Spleen (tissue), 7 donors: ENCODE measurements around the gene G6PC1.
"Not testable (repeated sequence)": the region's sequence is repeated elsewhere in the genome, so short reads cannot be mapped to it uniquely, and the experiment has no call there.

Experiments used
- CTCF ChIP-seq, 11 experiments: fragments of 200-600 bp in 7 of 11; fragments of 450-650 bp in 4 of 11; sonication (generic) in 4 of 11; IDR thresholded peaks in 8 of 11; conservative IDR thresholded peaks in 3 of 11; 1 replicate in 7 of 11; 2 replicates in 4 of 11; pipeline versions ENCODE4 v1.4.0 to v1.8.0; 2016 to 2021; ENCODE audit warnings: antibody characterized with exemption in 11 of 11, inconsistent platforms in 4 of 11, mild to moderate bottlenecking in 1 of 11
- POLR2A ChIP-seq, 3 donors: fragments of 450-650 bp; IDR thresholded peaks; one replicate each; pipeline ENCODE4 v1.5.1; 2017; ENCODE audit warnings: antibody characterized with exemption in 3 of 3, mild to moderate bottlenecking in 1 of 3
- POLR2AphosphoS5 ChIP-seq, 3 donors: sonication (generic); formaldehyde crosslinking; IDR thresholded peaks; one replicate each; pipeline ENCODE4 v1.5.1; 2017; ENCODE audit warnings: antibody characterized with exemption in 3 of 3
- donor health status: DM: no; HTN: no; CAD: no; lungs with moderate emphysema.
- donor health status: DM: no; HTN: no; CAD: no.
- donor health status: DM: no; HTN: no; CAD: no.

- not testable (repeated sequence) for TF ChIP-seq POLR2A (IDR thresholded peaks at IDR 0.05); POLR2AphosphoS5 (IDR thresholded peaks at IDR 0.05); CTCF (IDR thresholded peaks at IDR 0.05 in 8 of 11, conservative IDR thresholded peaks at IDR 0.05 in 3 of 11)
Measured at GRCh38 chr17:42885806-42886205, 14.8 kb upstream of the G6PC1 start.
